Measurements from ENCODE around the gene RBM4B.

RBM4B gene

GRCh38 chr11:66685276-66686099 lies 7.8 kb upstream of the RBM4B start:
- no peak for TF ChIP-seq FOXP2 (optimal IDR thresholded peaks at IDR 0.05; ENCODE audit: borderline replicate concordance, extremely low read depth, extremely low read length, insufficient read depth)
- no peak for TF ChIP-seq REST (IDR thresholded peaks at IDR 0.05; ENCODE audit: insufficient read depth in 1 of 2, low read depth in 2 of 2, low read length in 2 of 2)
- TF ChIP-seq POLR2AphosphoS5 (IDR thresholded peaks at IDR 0.05; ENCODE audit: low read depth, low read length): no peak

GRCh38 chr11:66684635-66685034 lies 6.9 kb upstream of the RBM4B start:
- TF ChIP-seq POLR2AphosphoS5 (IDR thresholded peaks at IDR 0.05; ENCODE audit: low read depth, low read length) (no peak), TAF1 (IDR thresholded peaks at IDR 0.05; ENCODE audit: borderline replicate concordance, insufficient read depth, low read length) (no peak), SIN3A (IDR thresholded peaks at IDR 0.05; ENCODE audit: borderline replicate concordance, insufficient read depth, low read length) (no peak), FOXP2 (optimal IDR thresholded peaks at IDR 0.05; ENCODE audit: borderline replicate concordance, extremely low read depth, extremely low read length, insufficient read depth) (no peak), REST (IDR thresholded peaks at IDR 0.05; ENCODE audit: insufficient read depth in 1 of 2, low read depth in 2 of 2, low read length in 2 of 2) (no peak)

GRCh38 chr11:66683877-66684276 lies 6.2 kb upstream of the RBM4B start:
- no peak for TF ChIP-seq TAF1 (IDR thresholded peaks at IDR 0.05; ENCODE audit: borderline replicate concordance, insufficient read depth, low read length)
- TF ChIP-seq SIN3A (IDR thresholded peaks at IDR 0.05; ENCODE audit: borderline replicate concordance, insufficient read depth, low read length): no peak
- TF ChIP-seq REST (IDR thresholded peaks at IDR 0.05; ENCODE audit: insufficient read depth in 1 of 2, low read depth in 2 of 2, low read length in 2 of 2): no peak
- no peak for TF ChIP-seq POLR2AphosphoS5 (IDR thresholded peaks at IDR 0.05; ENCODE audit: low read depth, low read length)
- no peak for TF ChIP-seq FOXP2 (optimal IDR thresholded peaks at IDR 0.05; ENCODE audit: borderline replicate concordance, extremely low read depth, extremely low read length, insufficient read depth)

- no peak for TF ChIP-seq REST (IDR thresholded peaks at IDR 0.05; ENCODE audit: insufficient read depth in 1 of 2, low read depth in 2 of 2, low read length in 2 of 2)
- no peak for TF ChIP-seq SIN3A (IDR thresholded peaks at IDR 0.05; ENCODE audit: borderline replicate concordance, insufficient read depth, low read length)
- no peak for TF ChIP-seq POLR2AphosphoS5 (IDR thresholded peaks at IDR 0.05; ENCODE audit: low read depth, low read length)
These were observed 3.4 kb upstream of the RBM4B start for GRCh38 chr11:66680966-66681645.

All from PFSK-1 (cell line).